ENCODE data around the gene PPP1R26.

PPP1R26 gene

GRCh38 chr9:135490166-135490870, 10.7 kb downstream of the PPP1R26 start:
- DNase-seq = no peak

GRCh38 chr9:135490980-135491464, 11.4 kb downstream of the PPP1R26 start:
- DNase-seq = no peak

GRCh38 chr9:135491764-135492163, 12.2 kb downstream of the PPP1R26 start:
- no peak for DNase-seq

- no peak for DNase-seq
These were observed 13.5 kb downstream of the PPP1R26 start for GRCh38 chr9:135492886-135493669.

- DNase-seq = no peak
These were observed 15.4 kb downstream of the PPP1R26 start for GRCh38 chr9:135494791-135495559.

GRCh38 chr9:135498381-135499126, 19.0 kb downstream of the PPP1R26 start:
- no peak for DNase-seq

DNA sequence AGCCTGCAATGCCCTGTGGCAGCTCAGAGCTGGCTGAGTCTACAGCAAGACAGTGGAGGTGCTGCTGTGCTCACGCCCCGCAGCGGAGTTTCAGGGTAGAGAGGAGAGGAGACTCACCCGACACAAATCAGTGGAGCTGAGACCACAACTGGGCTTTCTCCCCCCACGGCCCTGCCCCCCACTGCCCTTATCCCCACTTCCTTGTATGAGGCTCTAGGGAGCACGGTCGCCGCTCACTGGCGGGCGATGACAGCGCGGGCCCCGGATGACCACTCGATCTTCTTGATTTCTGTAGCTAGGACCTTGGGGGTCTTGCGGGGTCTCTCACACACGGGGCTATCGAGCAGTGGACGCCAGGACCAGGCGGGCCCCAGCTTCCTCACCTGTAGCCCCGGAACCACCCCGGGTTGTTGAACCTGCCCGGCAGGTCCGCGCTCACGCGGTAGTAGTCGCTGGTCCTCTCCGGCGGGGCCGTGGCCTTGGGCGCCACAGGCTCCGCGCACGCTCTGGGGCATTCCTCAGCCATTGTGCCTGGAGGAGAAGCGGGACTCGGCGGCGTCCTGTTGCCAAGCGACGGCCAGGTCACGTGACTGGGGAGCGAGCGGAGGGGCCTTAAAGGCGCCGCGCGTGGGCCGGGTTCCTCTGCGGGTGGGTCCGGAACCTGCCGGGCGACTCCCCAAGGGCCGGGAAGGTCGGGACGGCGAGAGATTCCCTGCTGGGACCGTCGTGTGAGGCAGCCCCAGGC, 19.9 kb downstream of the PPP1R26 start:
- peak; percentile 92 for DNase-seq

- DNase-seq = no peak
These were observed 20.5 kb downstream of the PPP1R26 start for GRCh38 chr9:135500071-135500524.

DNA sequence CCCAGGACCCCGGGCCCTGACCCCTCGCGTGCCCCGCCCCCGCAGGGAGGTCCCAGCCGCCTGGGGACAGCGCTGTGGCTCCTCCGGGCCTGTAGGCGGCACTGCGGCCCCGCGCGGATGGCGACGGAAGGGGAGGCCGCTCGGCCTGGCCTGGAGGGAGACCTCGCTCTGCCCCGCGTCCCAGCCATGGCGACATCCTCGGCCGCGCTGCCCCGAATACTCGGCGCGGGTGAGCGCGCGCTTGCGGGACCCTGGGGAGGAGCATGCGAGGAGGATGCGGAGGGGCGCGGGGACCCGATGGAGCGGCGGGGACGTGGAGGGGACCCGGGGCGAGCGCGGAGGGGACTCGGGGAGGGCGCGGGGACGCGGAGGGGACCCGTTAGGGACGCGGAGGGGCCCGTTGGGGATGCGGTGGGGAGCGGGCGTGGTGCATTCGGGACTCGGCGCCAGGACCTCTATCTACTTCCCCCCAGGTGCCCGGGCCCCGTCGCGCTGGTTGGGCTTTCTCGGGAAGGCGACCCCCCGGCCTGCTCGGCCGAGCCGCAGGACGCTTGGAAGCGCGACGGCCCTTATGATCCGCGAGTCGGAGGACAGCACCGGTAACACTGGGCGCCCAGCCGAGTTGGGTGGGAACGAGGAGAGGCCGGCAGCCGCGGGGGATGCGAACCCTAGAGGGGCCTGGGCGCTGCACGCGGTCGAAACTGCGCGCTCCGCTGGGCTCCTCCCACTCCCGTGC, 21.1 kb downstream of the PPP1R26 start, which contains the start of gene MRPS2:
Gene MRPS2 (plus strand): TSS at position 158 of the 736 bp plus-strand sequence. CDS start 29 bp downstream, at position 187.
- DNase-seq = peak; percentile 90

- DNase-seq = no peak
These were observed 21.9 kb downstream of the PPP1R26 start for GRCh38 chr9:135501261-135502167.

- no peak for DNase-seq
These were observed 22.7 kb downstream of the PPP1R26 start for GRCh38 chr9:135502168-135502872.

DNA sequence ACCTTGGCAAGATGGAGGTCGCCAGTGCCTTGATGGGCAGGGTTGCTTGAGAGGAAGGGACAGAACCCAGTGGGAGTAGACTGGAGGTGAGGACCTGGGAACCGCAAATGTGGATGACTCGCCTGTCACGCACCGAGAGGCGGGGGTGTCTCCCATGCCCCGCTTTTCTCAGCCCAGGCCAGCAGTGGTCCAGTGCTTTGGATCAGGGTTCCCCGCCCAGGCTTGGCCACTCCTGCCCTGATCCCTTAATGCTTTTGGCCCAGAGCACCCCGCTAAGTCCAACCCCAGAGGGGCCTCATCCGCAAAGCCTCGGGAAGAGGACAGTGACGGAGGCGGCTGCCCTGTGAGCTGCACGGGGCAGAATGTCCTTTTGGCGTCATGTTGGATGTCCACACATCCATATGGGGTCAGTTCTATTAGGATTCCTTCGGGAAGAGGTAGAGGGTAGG, 23.3 kb downstream of the PPP1R26 start:
- DNase-seq = no peak

- no peak for DNase-seq
These were observed 24.0 kb downstream of the PPP1R26 start for GRCh38 chr9:135503371-135504261.

DNA sequence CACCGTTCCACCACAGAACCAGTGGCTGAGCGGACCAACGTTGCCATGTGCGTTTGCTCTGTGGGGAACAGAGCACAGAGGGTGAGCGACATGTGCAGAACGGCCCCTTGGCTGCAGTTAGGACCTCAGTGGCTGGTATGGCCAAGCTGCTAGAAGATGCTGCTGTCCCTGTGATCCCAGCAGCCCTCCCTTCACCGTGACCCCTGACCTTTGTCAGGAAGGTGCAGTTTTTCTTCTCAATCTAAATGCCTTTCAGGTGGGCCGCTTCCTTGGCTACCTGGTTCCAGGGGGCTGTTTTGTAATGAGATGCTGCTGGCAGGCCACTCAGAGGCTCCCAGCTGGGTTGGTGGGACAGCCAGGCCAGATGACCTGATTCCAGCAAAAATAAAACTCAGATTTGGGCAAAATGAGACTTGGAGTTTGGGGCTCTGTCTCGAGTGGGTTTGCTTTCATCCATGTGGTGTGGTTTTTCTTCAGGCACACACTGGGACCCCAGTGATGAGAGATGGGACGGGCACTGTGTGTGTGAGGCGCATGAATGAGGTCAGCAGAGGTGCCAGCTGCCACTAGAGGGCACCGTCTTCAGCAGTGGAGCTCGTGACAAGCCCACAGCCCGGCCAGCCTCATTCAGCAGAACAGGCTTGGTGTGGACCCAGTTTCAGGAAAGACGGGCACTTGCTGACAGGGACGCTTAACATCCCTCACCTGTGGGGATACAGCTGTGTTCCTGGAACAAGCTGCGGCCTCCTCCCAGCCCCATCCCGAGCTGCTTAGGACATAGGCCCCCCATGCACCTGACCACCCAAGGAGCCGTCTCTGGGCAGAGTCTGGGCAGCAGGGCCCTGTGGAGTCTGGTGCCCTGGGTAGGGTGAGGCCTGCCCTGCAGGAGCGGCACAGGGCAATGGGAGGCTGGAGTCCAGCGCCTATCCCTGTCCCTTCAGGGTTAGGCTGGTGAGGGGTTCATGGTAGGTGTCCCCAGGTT, 25.0 kb downstream of the PPP1R26 start:
- DNase-seq = peak; percentile 64

GRCh38 chr9:135505406-135506187, 26.0 kb downstream of the PPP1R26 start:
- DNase-seq = no peak

All from NCI-H82 (cell line).